Subcutaneous abdominal adipose tissue (tissue), 5 donors: ENCODE results near the gene MAPKAPK2.

Experiments
- H3K27ac ChIP-seq: one replicate; pipeline ENCODE4 v1.7.0; 2013; ENCODE audit warnings: low read depth, mild to moderate bottlenecking, inconsistent platforms, low read length, moderate library complexity
- H3K27me3 ChIP-seq, 5 donors: one replicate each; pipeline ENCODE4 v1.7.0; 2013; ENCODE audit warnings: low read length in 5 of 5, inconsistent platforms in 1 of 5; ENCODE audit not compliant: control insufficient read depth in 5 of 5, insufficient read depth in 4 of 5
- H3K36me3 ChIP-seq, 5 donors: one replicate each; pipeline ENCODE4 v1.7.0; 2013; ENCODE audit warnings: low read length in 5 of 5; ENCODE audit not compliant: control insufficient read depth in 5 of 5, insufficient read depth in 5 of 5
- H3K4me1 ChIP-seq, 5 donors: one replicate each; pipeline ENCODE4 v1.7.0; 2013; ENCODE audit warnings: low read length in 5 of 5, mild to moderate bottlenecking in 3 of 5, moderate library complexity in 1 of 5; ENCODE audit not compliant: control insufficient read depth in 5 of 5, insufficient read depth in 5 of 5
- H3K4me3 ChIP-seq, 5 donors: one replicate each; pipeline ENCODE4 v1.7.0; 2013; ENCODE audit warnings: low read length in 5 of 5, low read depth in 1 of 5
- H3K9ac ChIP-seq, 5 donors: one replicate each; pipeline ENCODE4 v1.7.0; 2013; ENCODE audit warnings: low read length in 5 of 5, mild to moderate bottlenecking in 4 of 5, moderate library complexity in 3 of 5
- H3K9me3 ChIP-seq, 5 donors: one replicate each; pipeline ENCODE4 v1.7.0; 2013; ENCODE audit warnings: low read length in 5 of 5; ENCODE audit not compliant: control insufficient read depth in 5 of 5
- donor health status: healthy.
- donor health status: healthy.
- donor health status: healthy.
- donor health status: healthy.
- donor health status: healthy.

Gene MAPKAPK2

GRCh38 chr1:206725109-206725963 is 40.6 kb downstream of the MAPKAPK2 start:
- H3K9ac ChIP-seq, result no peak overlapping the region
- H3K9me3 ChIP-seq, result no peaks in the 10 kb centered on the region
- no peaks in the 10 kb centered on the region for H3K27me3 ChIP-seq
- H3K27ac ChIP-seq, result peak overlapping the region; percentile 95
- peaks cover 7 to 58% (median 47%) of the 10 kb centered on the region in 5 donors for H3K4me1 ChIP-seq
- H3K4me3 ChIP-seq, result no peak overlapping the region
- peaks cover 0 to 19% (median 17%) of the 10 kb centered on the region in 5 donors for H3K36me3 ChIP-seq

GRCh38 chr1:206727981-206728696 is 43.4 kb downstream of the MAPKAPK2 start:
- H3K36me3 ChIP-seq, result peaks cover 0 to 47% (median 45%) of the 10 kb centered on the region in 5 donors
- no peak overlapping the region for H3K4me3 ChIP-seq
- H3K27ac ChIP-seq, result no peak overlapping the region
- peaks cover 7 to 45% (median 38%) of the 10 kb centered on the region in 5 donors for H3K4me1 ChIP-seq
- H3K27me3 ChIP-seq, result no peaks in the 10 kb centered on the region
- H3K9ac ChIP-seq, result no peak overlapping the region
- H3K9me3 ChIP-seq, result no peaks in the 10 kb centered on the region

DNA sequence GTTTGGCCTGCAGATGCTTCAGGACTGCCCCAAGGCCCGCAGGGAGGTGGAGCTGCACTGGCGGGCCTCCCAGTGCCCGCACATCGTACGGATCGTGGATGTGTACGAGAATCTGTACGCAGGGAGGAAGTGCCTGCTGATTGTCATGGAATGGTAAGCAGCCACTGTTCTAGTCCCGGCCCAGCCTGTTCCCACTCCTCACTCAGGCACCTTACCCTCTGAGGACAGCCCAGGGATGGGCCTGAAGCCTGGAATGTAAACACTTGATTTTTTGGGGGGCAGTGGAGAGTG is 43.9 kb downstream of the MAPKAPK2 start:
- Histone ChIP-seq H3K27me3 (no peaks in the 10 kb centered on the region), H3K36me3 (peaks cover 0 to 50% (median 50%) of the 10 kb centered on the region in 5 donors), H3K27ac (no peak overlapping the region), H3K9me3 (no peaks in the 10 kb centered on the region), H3K4me1 (peaks cover 5 to 40% (median 33%) of the 10 kb centered on the region in 5 donors), H3K4me3 (no peak overlapping the region), H3K9ac (no peak overlapping the region)

- Histone ChIP-seq H3K9me3 (no peaks in the 10 kb centered on the region), H3K27ac (no peak overlapping the region), H3K9ac (no peak overlapping the region), H3K4me3 (no peak overlapping the region), H3K4me1 (peaks cover 3 to 36% (median 29%) of the 10 kb centered on the region in 5 donors), H3K36me3 (peaks cover 0 to 54% (median 52%) of the 10 kb centered on the region in 5 donors), H3K27me3 (no peaks in the 10 kb centered on the region)
These were observed 44.3 kb downstream of the MAPKAPK2 start for GRCh38 chr1:206729050-206729449.

GRCh38 chr1:206729507-206729906 is 44.8 kb downstream of the MAPKAPK2 start:
- H3K9ac ChIP-seq, result no peak overlapping the region
- H3K4me1 ChIP-seq, result peaks cover 0 to 31% (median 25%) of the 10 kb centered on the region in 5 donors
- no peak overlapping the region for H3K4me3 ChIP-seq
- H3K27ac ChIP-seq, result no peak overlapping the region
- peaks cover 0 to 54% (median 52%) of the 10 kb centered on the region in 5 donors for H3K36me3 ChIP-seq
- no peaks in the 10 kb centered on the region for H3K27me3 ChIP-seq
- no peaks in the 10 kb centered on the region for H3K9me3 ChIP-seq

DNA sequence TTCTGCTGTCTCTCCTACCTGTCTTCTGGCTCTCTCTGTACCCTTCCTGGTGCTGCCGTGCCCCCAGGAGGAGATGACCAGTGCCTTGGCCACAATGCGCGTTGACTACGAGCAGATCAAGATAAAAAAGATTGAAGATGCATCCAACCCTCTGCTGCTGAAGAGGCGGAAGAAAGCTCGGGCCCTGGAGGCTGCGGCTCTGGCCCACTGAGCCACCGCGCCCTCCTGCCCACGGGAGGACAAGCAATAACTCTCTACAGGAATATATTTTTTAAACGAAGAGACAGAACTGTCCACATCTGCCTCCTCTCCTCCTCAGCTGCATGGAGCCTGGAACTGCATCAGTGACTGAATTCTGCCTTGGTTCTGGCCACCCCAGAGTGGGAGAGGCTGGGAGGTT is 47.8 kb downstream of the MAPKAPK2 start:
- Histone ChIP-seq H3K4me3 (no peak overlapping the region), H3K4me1 (peaks cover 0 to 19% (median 10%) of the 10 kb centered on the region in 5 donors), H3K9me3 (no peaks in the 10 kb centered on the region), H3K9ac (no peak overlapping the region), H3K36me3 (peaks cover 0 to 65% (median 54%) of the 10 kb centered on the region in 5 donors), H3K27me3 (no peaks in the 10 kb centered on the region), H3K27ac (no peak overlapping the region)

DNA sequence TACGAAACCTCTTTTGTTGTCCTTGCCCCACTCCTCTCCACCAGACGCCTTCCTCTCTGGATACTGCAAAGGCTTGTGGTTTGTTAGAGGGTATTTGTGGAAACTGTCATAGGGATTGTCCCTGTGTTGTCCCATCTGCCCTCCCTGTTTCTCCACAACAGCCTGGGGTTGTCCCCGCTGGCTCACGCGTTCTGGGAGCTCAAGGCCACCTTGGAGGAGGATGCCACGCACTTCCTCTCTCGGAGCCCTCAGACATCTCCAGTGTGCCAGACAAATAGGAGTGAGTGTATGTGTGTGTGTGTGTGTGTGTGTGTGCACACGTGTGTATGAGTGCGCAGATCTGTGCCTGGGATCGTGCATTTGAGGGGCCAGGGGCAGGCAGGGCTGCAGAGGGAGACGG is 48.3 kb downstream of the MAPKAPK2 start:
- Histone ChIP-seq H3K4me1 (peaks cover 0 to 16% (median 9%) of the 10 kb centered on the region in 5 donors), H3K4me3 (no peak overlapping the region), H3K36me3 (peaks cover 0 to 65% (median 54%) of the 10 kb centered on the region in 5 donors), H3K9me3 (no peaks in the 10 kb centered on the region), H3K27me3 (no peaks in the 10 kb centered on the region), H3K27ac (no peak overlapping the region), H3K9ac (no peak overlapping the region)

DNA sequence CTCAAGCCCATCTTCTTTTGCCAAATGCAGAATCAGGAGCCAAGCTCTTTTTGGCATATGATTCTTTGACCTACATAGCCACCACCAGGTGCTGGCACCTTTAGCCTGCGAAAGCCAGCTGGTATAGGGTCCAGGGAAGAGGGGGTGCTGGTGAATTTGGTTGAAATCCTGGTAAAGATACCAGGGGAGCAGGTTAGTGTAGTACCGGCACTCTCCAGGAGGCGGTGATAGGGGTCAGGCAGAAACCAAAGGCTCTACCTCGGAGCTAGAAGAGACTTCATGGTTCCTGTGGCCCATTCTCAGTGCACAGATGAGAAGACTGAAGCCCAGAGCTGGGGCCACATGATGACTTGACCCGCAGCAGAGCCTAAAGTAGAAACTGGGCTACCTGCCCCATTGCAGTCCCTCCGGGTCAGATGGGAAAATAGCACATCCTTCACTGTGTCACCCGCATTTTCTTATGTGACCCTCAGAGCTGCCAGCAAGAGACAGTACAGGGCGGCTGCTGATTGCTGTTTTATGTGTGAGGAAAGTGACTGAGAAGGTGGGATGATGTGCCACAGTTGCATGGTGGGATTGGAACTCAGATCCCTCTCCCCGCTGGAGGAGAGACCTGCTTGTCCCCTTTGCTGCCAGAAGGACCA is 49.9 kb downstream of the MAPKAPK2 start:
- H3K27me3 ChIP-seq, result no peaks in the 10 kb centered on the region
- H3K9ac ChIP-seq, result no peak overlapping the region
- H3K4me3 ChIP-seq, result no peak overlapping the region
- H3K27ac ChIP-seq, result no peak overlapping the region
- no peaks in the 10 kb centered on the region for H3K9me3 ChIP-seq
- H3K4me1 ChIP-seq, result peaks cover 2 to 26% (median 13%) of the 10 kb centered on the region in 5 donors
- peaks cover 0 to 54% (median 47%) of the 10 kb centered on the region in 5 donors for H3K36me3 ChIP-seq

GRCh38 chr1:206735553-206736031 is 50.9 kb downstream of the MAPKAPK2 start:
- no peak overlapping the region for H3K27ac ChIP-seq
- no peaks in the 10 kb centered on the region for H3K9me3 ChIP-seq
- peaks cover 2 to 26% (median 13%) of the 10 kb centered on the region in 5 donors for H3K4me1 ChIP-seq
- no peak overlapping the region for H3K9ac ChIP-seq
- peaks cover 0 to 45% (median 38%) of the 10 kb centered on the region in 5 donors for H3K36me3 ChIP-seq
- H3K4me3 ChIP-seq, result no peak overlapping the region
- no peaks in the 10 kb centered on the region for H3K27me3 ChIP-seq
